GM10847 (cell line): ENCODE data around the gene TBC1D1.

ENCODE experiments used
- POLR2A ChIP-seq: IDR thresholded peaks from 2 replicates; pipeline ENCODE4 v1.6.1; 2011; ENCODE audit not compliant: insufficient read length; ENCODE audit errors: extremely low read depth

The TBC1D1 gene

GRCh38 chr4:38177641-38178391 lies 286.9 kb downstream of the TBC1D1 start:
- no peak for TF ChIP-seq POLR2A

GRCh38 chr4:38178392-38178995 lies 287.6 kb downstream of the TBC1D1 start:
- TF ChIP-seq POLR2A = no peak

DNA sequence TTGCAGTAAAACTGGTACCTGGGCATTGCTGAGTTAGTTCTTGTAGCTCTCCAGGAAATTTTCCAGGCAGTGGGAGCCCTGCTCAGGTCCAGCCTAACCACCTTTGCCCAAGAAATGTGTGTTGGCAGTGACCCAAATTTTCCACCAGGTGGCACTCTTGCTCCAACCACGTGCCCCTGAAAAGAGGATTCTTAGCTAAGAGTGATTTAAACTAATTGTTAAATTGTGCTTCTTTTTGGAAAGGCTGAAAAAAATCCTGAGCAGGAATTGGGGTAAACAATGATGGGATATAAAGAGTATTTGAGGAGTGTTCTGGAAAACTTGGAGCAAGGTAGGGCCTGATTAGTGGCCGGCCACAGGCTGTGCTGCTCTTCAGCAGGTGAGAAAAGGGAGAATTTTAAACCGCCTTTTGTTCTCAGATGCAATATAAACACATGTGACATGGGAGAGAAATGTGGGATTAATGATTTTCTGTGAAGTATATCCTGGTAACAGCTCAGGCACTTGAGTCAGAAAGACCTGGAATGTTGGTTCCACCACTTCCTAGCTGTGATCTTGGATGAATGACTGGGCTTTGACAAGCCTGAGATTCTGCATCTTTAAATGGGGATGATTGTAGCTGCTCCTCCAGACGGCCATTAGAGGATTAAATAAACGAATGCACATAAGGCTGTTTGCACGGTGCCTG lies 288.9 kb downstream of the TBC1D1 start:
- no peak for TF ChIP-seq POLR2A

GRCh38 chr4:38180456-38180855 lies 289.6 kb downstream of the TBC1D1 start:
- no peak for TF ChIP-seq POLR2A

DNA sequence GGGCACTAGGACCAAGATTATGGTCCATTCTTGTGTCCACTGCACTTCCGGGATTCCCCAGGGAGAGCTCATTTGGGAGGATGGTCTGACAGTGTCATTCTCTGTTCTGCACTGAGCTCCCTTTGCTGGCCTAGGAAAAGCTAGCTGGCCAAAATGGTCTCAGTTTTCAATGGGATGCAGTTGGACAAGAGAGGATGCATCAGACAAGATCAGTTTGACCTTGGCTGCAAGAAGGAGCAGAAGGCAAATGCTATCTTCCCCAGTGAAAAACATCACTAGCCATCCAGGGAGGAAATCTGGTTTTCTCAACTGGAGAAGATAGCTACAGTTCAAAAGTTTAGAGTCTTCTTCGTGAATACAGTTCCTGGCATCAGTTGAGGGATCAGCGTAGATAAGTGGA lies 290.4 kb downstream of the TBC1D1 start:
- no peak for TF ChIP-seq POLR2A

GRCh38 chr4:38182334-38182998 lies 291.6 kb downstream of the TBC1D1 start:
- TF ChIP-seq POLR2A = no peak

GRCh38 chr4:38184404-38184803 lies 293.5 kb downstream of the TBC1D1 start:
- TF ChIP-seq POLR2A = no peak

GRCh38 chr4:38185406-38186144 lies 294.7 kb downstream of the TBC1D1 start:
- no peak for TF ChIP-seq POLR2A

- no peak for TF ChIP-seq POLR2A
Measured at GRCh38 chr4:38188136-38188535, 297.3 kb downstream of the TBC1D1 start.

- no peak for TF ChIP-seq POLR2A
Measured at GRCh38 chr4:38188631-38189101, 297.8 kb downstream of the TBC1D1 start.
